ENCODE data around the gene SLC38A10. TPM values are rescaled to one million over a fixed set of nuclear protein-coding genes. Genes with fewer than 3 reads are reported as not detected.

Gene SLC38A10
- total RNA-seq, 1 experiment from 2014 or later = 109 TPM

DNA sequence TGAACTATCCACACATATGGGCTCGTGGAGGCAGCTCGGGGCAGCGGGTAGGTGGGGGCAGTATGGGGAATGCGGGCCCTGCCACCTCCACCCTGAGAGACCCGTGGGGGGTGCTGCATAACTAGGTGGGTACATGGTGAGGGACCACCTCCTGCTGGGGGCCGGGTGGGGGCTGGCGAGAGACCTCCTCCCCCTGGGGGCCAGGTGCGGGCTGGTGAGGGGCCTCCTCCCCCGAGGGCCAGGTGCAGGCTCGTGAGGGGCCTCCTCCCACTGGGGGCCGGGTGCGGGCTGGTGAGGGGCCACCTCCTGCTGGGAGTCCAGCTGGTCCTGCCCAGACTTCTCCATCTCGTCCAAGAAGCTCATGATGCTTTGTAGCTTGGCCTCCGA lies 97.7 kb downstream of the SLC38A10 start:
- H3K9ac ChIP-seq (ENCODE audit: low read length) = no peak overlapping the region
- DNase-seq (ENCODE audit: low read depth, low spot score) (no peak), ATAC-seq (no peak)
- no peak overlapping the region for H3K27ac ChIP-seq (ENCODE audit: low read depth, low read length)
- no peaks in the 10 kb centered on the region for H3K9me2 ChIP-seq (ENCODE audit: insufficient read depth)
- H3K36me3 ChIP-seq (ENCODE audit: control insufficient read depth in 1 of 2, insufficient read depth in 2 of 2, low read length in 2 of 2) = peaks cover 3 to 5% of the 10 kb centered on the region in 2 experiments
- H3K4me1 ChIP-seq (ENCODE audit: control insufficient read depth in 1 of 2, insufficient read depth in 2 of 2, low read length in 2 of 2) = peaks cover 0 to 8% of the 10 kb centered on the region in 2 experiments; a peak in 1 of 4 replicates
- CTCF ChIA-PET = interaction anchor here (0.9 kb wide), 1 partner anchor 55 kb away, joined by 3 read pairs; no protein-coding TSS in a partner anchor
- no peaks in the 10 kb centered on the region for H3K9me3 ChIP-seq (ENCODE audit: control insufficient read depth in 1 of 2, insufficient read depth in 1 of 2, low read depth in 1 of 2, low read length in 2 of 2)
- BruUV-seq (replicated peaks) = no TSS peak
- H4K20me1 ChIP-seq (ENCODE audit: insufficient read depth) = no peaks in the 10 kb centered on the region
- no peaks in the 10 kb centered on the region for H3K27me3 ChIP-seq (ENCODE audit: insufficient read depth, low read length)
- POLR2A ChIA-PET = no interaction called here
- no peak overlapping the region for H3K4me3 ChIP-seq (replicated peaks in 1 of 2; ENCODE audit: low read depth in 1 of 2, low read length in 2 of 2)
- no peak overlapping the region for H2AFZ ChIP-seq (ENCODE audit: low read depth, low read length, poor library complexity, severe bottlenecking)
- TF ChIP-seq FOSL1 (IDR thresholded peaks at IDR 0.05; ENCODE audit: low read depth) (no peak), SP1 (IDR thresholded peaks at IDR 0.05; ENCODE audit: low read depth) (no peak), ZFX (IDR thresholded peaks at IDR 0.05) (no peak)
- H3K4me2 ChIP-seq (ENCODE audit: low read length) = no peak overlapping the region
- intact Hi-C loops (cut with micrococcal nuclease) = no loop called here
- H3K79me2 ChIP-seq (ENCODE audit: insufficient read depth, low read length) = no peaks in the 10 kb centered on the region
- RAD21 ChIA-PET (ENCODE audit: low non-redundant PET in 1 of 2, low total read pairs in 2 of 2, uncharacterized antibody in 2 of 2, unreplicated experiment in 2 of 2) = no interaction called here

DNA sequence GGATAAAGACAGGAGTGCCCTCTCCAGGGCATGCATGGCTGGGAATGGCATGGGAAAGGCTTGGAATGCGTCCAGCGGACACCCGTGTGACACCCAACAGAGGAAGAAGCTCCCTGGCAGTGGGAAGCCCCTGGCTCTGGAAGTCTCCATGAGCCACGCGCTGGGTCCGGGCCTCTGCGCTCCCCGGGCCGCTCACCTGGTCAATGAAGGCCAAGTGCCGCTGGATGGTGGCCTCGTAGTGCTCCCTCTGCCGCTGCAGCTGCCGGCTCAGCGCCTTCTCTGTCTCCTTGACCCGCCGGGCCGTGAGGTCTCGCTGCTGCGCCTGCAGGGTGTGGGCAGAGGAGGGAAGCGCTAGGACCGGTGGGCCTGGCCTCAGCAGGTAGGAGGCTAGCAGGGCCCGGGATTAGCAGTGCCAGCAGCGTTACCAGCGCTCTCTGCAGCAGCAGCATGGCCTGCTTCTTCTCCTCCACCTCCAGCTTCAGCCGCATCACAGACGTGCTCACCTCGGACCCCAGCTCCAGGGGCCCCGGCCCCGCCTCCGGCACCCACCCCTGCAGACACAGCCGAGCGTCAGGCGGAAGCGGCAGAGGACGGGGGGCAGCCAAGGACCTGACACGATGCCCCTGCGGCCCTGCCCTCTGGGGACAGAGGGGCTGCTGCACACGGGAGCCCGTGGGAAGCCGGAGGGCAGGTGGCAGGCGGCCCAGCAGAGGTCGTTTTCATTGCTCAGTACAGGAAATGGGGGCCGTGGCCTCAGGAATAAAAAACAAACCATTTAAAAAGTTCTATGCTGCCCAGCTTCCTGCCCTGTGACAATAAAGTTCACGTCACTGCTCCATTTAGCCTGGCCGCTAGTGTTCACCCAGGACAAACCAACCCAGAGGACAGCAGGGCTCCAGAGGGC lies 98.3 kb downstream of the SLC38A10 start:
- no peak overlapping the region for H2AFZ ChIP-seq (ENCODE audit: low read depth, low read length, poor library complexity, severe bottlenecking)
- no peaks in the 10 kb centered on the region for H4K20me1 ChIP-seq (ENCODE audit: insufficient read depth)
- H3K9me3 ChIP-seq (ENCODE audit: control insufficient read depth in 1 of 2, insufficient read depth in 1 of 2, low read depth in 1 of 2, low read length in 2 of 2) = no peaks in the 10 kb centered on the region
- H3K36me3 ChIP-seq (ENCODE audit: control insufficient read depth in 1 of 2, insufficient read depth in 2 of 2, low read length in 2 of 2) = peaks cover 3 to 5% of the 10 kb centered on the region in 2 experiments
- intact Hi-C loops (cut with micrococcal nuclease) = no loop called here
- no peak overlapping the region for H3K4me3 ChIP-seq (replicated peaks in 1 of 2; ENCODE audit: low read depth in 1 of 2, low read length in 2 of 2)
- H3K9ac ChIP-seq (ENCODE audit: low read length) = no peak overlapping the region
- peaks cover 0 to 8% of the 10 kb centered on the region in 2 experiments; a peak in 1 of 4 replicates for H3K4me1 ChIP-seq (ENCODE audit: control insufficient read depth in 1 of 2, insufficient read depth in 2 of 2, low read length in 2 of 2)
- no peak for TF ChIP-seq RAD21 (IDR thresholded peaks at IDR 0.05; ENCODE audit: low read depth)
- TF ChIP-seq ZNF274 (IDR thresholded peaks at IDR 0.05; ENCODE audit: low read depth, low read length) = no peak
- no peak for TF ChIP-seq SP1 (IDR thresholded peaks at IDR 0.05; ENCODE audit: low read depth)
- TF ChIP-seq ZFX (IDR thresholded peaks at IDR 0.05) = no peak
- no peak for TF ChIP-seq POLR2A (IDR thresholded peaks at IDR 0.05; ENCODE audit: borderline replicate concordance, extremely low read depth, insufficient read depth, insufficient read length)
- no peak for TF ChIP-seq JUND (IDR thresholded peaks at IDR 0.05)
- TF ChIP-seq YY1 (IDR thresholded peaks at IDR 0.05; ENCODE audit: extremely low read depth, insufficient replicate concordance, low read depth, low read length) = no peak
- TF ChIP-seq, protein P1, sequence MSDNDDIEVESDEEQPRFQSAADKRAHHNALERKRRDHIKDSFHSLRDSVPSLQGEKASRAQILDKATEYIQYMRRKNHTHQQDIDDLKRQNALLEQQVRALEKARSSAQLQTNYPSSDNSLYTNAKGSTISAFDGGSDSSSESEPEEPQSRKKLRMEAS (IDR thresholded peaks at IDR 0.05) = no peak
- no peak for TF ChIP-seq SRF (IDR thresholded peaks at IDR 0.05; ENCODE audit: low read depth)
- H3K9me2 ChIP-seq (ENCODE audit: insufficient read depth) = no peaks in the 10 kb centered on the region
- CTCF ChIA-PET = interaction anchor here (0.9 kb wide), 1 partner anchor 54 kb away, joined by 3 read pairs; no protein-coding TSS in a partner anchor
- H3K79me2 ChIP-seq (ENCODE audit: insufficient read depth, low read length) = no peaks in the 10 kb centered on the region
- RAD21 ChIA-PET (ENCODE audit: low non-redundant PET in 1 of 2, low total read pairs in 2 of 2, uncharacterized antibody in 2 of 2, unreplicated experiment in 2 of 2) = no interaction called here
- H3K27me3 ChIP-seq (ENCODE audit: insufficient read depth, low read length) = no peaks in the 10 kb centered on the region
- no peak overlapping the region for H3K27ac ChIP-seq (ENCODE audit: low read depth, low read length)
- H3K4me2 ChIP-seq (ENCODE audit: low read length) = no peak overlapping the region
- BruUV-seq (replicated peaks) = no TSS peak
- POLR2A ChIA-PET = no interaction called here
- no peak for ATAC-seq
- no peak for DNase-seq (ENCODE audit: low read depth, low spot score)
